GM19238 (cell line): ENCODE results near the gene PCBP3.

Experiments
- DNase-seq: peaks from one replicate; pipeline ENCODE4 v3.0.0; 2011; ENCODE audit warnings: low spot score; ENCODE audit not compliant: insufficient read length

The PCBP3 gene

GRCh38 chr21:45990741-45991605 is 347.4 kb downstream of the PCBP3 start:
- DNase-seq = no peak

DNA sequence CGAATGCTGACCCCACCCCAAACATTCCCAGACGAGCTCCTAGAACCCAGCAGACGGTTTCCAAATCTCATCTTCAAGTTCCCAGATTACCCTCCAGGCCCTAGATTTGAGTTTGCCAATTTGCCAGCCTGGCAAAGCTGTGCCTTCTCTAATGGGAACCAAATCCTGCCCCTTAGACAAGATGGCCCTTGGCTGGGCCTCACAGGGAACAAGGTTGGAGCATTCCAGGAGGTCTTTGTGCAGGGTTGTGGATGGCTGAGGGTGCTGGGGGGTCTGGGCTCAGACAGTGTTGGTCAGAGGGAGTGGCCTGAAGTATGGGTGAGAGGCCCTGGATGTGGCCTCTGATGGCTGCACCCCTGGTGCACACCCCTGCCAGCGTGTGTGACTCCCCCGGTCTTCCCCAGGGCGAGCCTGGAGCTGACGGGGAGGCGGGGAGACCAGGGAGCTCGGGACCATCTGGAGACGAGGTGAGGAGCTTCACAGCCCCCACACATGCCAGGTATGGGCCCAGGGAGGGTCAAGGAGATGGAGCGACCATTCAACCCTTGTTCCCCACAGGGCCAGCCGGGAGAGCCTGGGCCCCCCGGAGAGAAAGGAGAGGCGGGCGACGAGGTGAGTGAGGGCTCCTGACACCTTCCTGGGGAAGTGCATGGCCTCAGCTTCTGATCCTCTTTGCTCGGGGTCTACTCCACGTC is 348.2 kb downstream of the PCBP3 start:
- no peak for DNase-seq
